NCI-H2196 (cell line): ENCODE data around the gene TBRG4.
A peak's percentile ranks its signal among the peaks of the same experiment; 100 is the strongest.

Experiments
- DNase-seq: peaks from one replicate; lab custom pipeline; 2025; ENCODE audit not compliant: unreplicated experiment; lab: John Stamatoyannopoulos, UW

The TBRG4 gene

GRCh38 chr7:45092100-45092930 is 19.2 kb downstream of the TBRG4 start:
- no peak for DNase-seq

- DNase-seq = peak; percentile 94
Measured at GRCh38 chr7:45089341-45089891, 22.1 kb downstream of the TBRG4 start.

- DNase-seq = peak; percentile 55
Measured at GRCh38 chr7:45088821-45089340, 22.6 kb downstream of the TBRG4 start, which contains the start of gene NACAD. TSS of gene NACAD (minus strand) at chr7:45088969. CDS start at chr7:45088894, 75 bp downstream.

GRCh38 chr7:45088146-45088701 is 23.3 kb downstream of the TBRG4 start:
- DNase-seq = no peak

- DNase-seq = no peak
Measured at GRCh38 chr7:45087301-45088145, 24.0 kb downstream of the TBRG4 start.

GRCh38 chr7:45086331-45087065 is 25.0 kb downstream of the TBRG4 start:
- no peak for DNase-seq

GRCh38 chr7:45085619-45086200 is 25.8 kb downstream of the TBRG4 start:
- DNase-seq = no peak

GRCh38 chr7:45084901-45085618 is 26.4 kb downstream of the TBRG4 start:
- DNase-seq = no peak

- no peak for DNase-seq
Measured at GRCh38 chr7:45084336-45084735, 27.2 kb downstream of the TBRG4 start.

GRCh38 chr7:45082831-45083331 is 28.6 kb downstream of the TBRG4 start:
- no peak for DNase-seq

GRCh38 chr7:45082031-45082830 is 29.3 kb downstream of the TBRG4 start:
- DNase-seq = no peak

- no peak for DNase-seq
Measured at GRCh38 chr7:45081670-45081974, 29.9 kb downstream of the TBRG4 start.

GRCh38 chr7:45080958-45081669 is 30.4 kb downstream of the TBRG4 start:
- no peak for DNase-seq

- no peak for DNase-seq
Measured at GRCh38 chr7:45080265-45080957, 31.1 kb downstream of the TBRG4 start.

GRCh38 chr7:45078125-45078681 is 33.3 kb downstream of the TBRG4 start:
- no peak for DNase-seq

- no peak for DNase-seq
Measured at GRCh38 chr7:45077579-45077978, 33.9 kb downstream of the TBRG4 start.

- no peak for DNase-seq
Measured at GRCh38 chr7:45076946-45077345, 34.6 kb downstream of the TBRG4 start.
